K562 (cell line): ENCODE data around the gene SORT1. TPM values are rescaled to one million over a fixed set of nuclear protein-coding genes. Genes with fewer than 3 reads are reported as not detected.

Experiments used
- EHMT2 ChIP-seq: fragments of 450-650 bp; IDR thresholded peaks from 2 replicates; pipeline ENCODE4 v1.6.1; 2018; ENCODE audit warnings: antibody characterized with exemption
- MED1 ChIP-seq: sonication (generic); formaldehyde crosslinking; IDR thresholded peaks from 2 replicates; pipeline ENCODE4 v1.8.1; 2023; ENCODE audit warnings: missing genetic modification reagents, borderline replicate concordance
- POLR2G ChIP-seq: fragments of 200-400 bp; formaldehyde crosslinking; IDR thresholded peaks from 2 replicates; pipeline ENCODE4 v1.6.1; 2017; ENCODE audit warnings: low read depth, mild to moderate bottlenecking, antibody characterized with exemption, low read length, moderate library complexity
- RBM34 ChIP-seq: fragments of 200-400 bp; formaldehyde crosslinking; IDR thresholded peaks from 2 replicates; pipeline ENCODE4 v1.6.1; 2018; ENCODE audit warnings: low read length, borderline replicate concordance; ENCODE audit not compliant: insufficient read depth
- RUNX1 ChIP-seq: sonication (generic); IDR thresholded peaks from 2 replicates; pipeline ENCODE4 v1.6.1; 2016; ENCODE audit warnings: antibody characterized with exemption, low read depth
- SIRT6 ChIP-seq: IDR thresholded peaks from one replicate; pipeline ENCODE4 v1.6.1; 2012; ENCODE audit warnings: low read depth, mild to moderate bottlenecking, control low read depth, inconsistent platforms, low read length, moderate library complexity
- SP1 ChIP-seq: sonication (generic); formaldehyde crosslinking; IDR thresholded peaks from 2 replicates; pipeline ENCODE4 v1.8.1; 2022; ENCODE audit warnings: mild to moderate bottlenecking, missing genetic modification reagents
- TGIF2 ChIP-seq: sonication (generic); formaldehyde crosslinking; IDR thresholded peaks from 2 replicates; pipeline ENCODE4 v1.8.1; 2022; ENCODE audit warnings: mild to moderate bottlenecking, missing genetic modification reagents, moderate library complexity
- ZBTB8A ChIP-seq: fragments of 450-650 bp; IDR thresholded peaks from 2 replicates; pipeline ENCODE4 v1.6.1; 2018; ENCODE audit warnings: mild to moderate bottlenecking, moderate library complexity; ENCODE audit not compliant: partially characterized antibody
- ZNF444 ChIP-seq: fragments of 250-450 bp; sonication (Bioruptor Pico); IDR thresholded peaks from 2 replicates; pipeline ENCODE4 v1.4.0; 2020; ENCODE audit warnings: mild to moderate bottlenecking, moderate library complexity
- polyA plus RNA-seq, 8 experiments: library from polyadenylated mRNA; depleted of rRNA in 4 of 8; stranded (reverse) in 5 of 8; unstranded in 3 of 8; fragments of >200 nt; fragmentation: Nextera tagmentation in 2 of 8; fragmentation: Illumina TruSeq in 1 of 8; extraction: Ambion mirVana in 2 of 8; extraction: Trizol in 1 of 8; gene quantifications; 2 replicates each; pipeline versions ENCODE4 v1.2.1 to v1.2.3, GENCODE V29; 2011 to 2014; ENCODE audit warnings: inconsistent platforms in 1 of 8, missing spikeins in 1 of 8
- total RNA-seq, 7 experiments: library from RNA; depleted of rRNA in 6 of 7; stranded (reverse); fragments of >200 nt in 6 of 7; fragmentation: Illumina TruSeq in 2 of 7; extraction: Trizol in 2 of 7; gene quantifications; 2 replicates each; pipeline versions ENCODE4 v1.2.1 to v1.2.3, GENCODE V29; 2011 to 2021; ENCODE audit warnings: low replicate concordance in 1 of 7
- TF ChIP-seq, protein P1 (sequence below): fragments of 450-650 bp; formaldehyde crosslinking; IDR thresholded peaks from 2 replicates; pipeline ENCODE4 v1.4.0; 2020; ENCODE audit warnings: mild to moderate bottlenecking, moderate library complexity
- TF ChIP-seq, protein P2 (sequence below), 3 experiments: IDR thresholded peaks in 2 of 3; conservative IDR thresholded peaks in 1 of 3; 2 replicates each; pipeline ENCODE4 v1.5.1; 2011 to 2012; ENCODE audit warnings: low read length in 3 of 3, mild to moderate bottlenecking in 3 of 3, control low read depth in 2 of 3, improper control_type of control experiment in 1 of 3, inconsistent platforms in 1 of 3, low read depth in 1 of 3, mixed read lengths in 1 of 3, moderate library complexity in 1 of 3; ENCODE audit not compliant: insufficient read depth in 2 of 3
- TF ChIP-seq, protein P3 (sequence below), 2 experiments: fragments of 450-650 bp in 1 of 2; IDR thresholded peaks; 2 replicates each; pipeline ENCODE4 v1.6.1; 2011 to 2017; ENCODE audit warnings: low read depth in 2 of 2, antibody characterized with exemption in 1 of 2, borderline replicate concordance in 1 of 2, low read length in 1 of 2, mild to moderate bottlenecking in 1 of 2, mixed read lengths in 1 of 2; ENCODE audit not compliant: control insufficient read depth in 1 of 2
- TF ChIP-seq, protein P4 (sequence below): sonication (generic); formaldehyde crosslinking; IDR thresholded peaks from 2 replicates; pipeline ENCODE4 v1.8.1; 2023; ENCODE audit warnings: mild to moderate bottlenecking, missing genetic modification reagents
- TF ChIP-seq, protein P5 (sequence below): fragments of 450-650 bp; formaldehyde crosslinking; IDR thresholded peaks from 2 replicates; pipeline ENCODE4 v1.4.0; 2022; ENCODE audit warnings: missing genetic modification characterization

SORT1 gene
- total and polyA plus RNA-seq, 9 of the 15 experiments (the other 6 are each of a cell fraction or from before 2014, with no cell fraction given), result 27.4 to 112 (median 65.0) TPM

DNA sequence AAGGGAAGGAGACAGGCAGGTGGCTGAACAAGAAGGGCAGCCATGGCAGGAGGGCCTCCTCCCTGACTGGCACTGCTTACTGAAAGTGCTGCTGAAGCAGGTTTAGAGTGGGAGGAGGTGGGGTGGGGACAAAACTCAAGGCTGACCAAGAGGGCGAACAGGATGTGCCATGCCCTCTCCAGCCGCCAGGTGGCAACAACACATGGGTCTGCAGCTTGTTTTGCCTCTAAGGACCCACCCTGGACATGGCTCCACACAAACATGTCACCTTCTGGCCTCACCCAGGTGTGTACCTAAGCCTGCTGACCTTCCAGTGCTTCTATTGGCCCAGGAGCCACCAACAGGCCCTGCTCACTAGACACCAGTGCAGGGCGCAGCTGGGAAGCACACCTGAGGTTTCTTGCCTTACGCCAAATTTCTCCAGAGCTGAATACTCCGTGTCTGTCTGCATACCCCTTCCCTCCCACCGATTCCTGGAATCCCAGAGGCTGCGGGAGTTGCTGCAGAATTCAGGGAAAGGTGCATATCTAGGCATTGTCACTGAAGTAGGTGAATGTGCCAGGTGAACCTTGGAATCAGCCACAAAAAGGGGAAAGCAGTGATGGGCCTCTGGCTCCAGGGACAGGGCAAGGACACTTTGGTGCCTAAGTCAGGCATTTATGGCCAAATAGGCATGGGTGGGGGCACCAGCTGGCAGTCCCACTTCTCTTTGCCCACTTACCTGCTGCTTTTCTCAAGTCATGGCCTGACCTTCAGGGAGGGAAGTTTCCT, 120.1 kb downstream of the SORT1 start (continued):
- TF ChIP-seq, protein P1, sequence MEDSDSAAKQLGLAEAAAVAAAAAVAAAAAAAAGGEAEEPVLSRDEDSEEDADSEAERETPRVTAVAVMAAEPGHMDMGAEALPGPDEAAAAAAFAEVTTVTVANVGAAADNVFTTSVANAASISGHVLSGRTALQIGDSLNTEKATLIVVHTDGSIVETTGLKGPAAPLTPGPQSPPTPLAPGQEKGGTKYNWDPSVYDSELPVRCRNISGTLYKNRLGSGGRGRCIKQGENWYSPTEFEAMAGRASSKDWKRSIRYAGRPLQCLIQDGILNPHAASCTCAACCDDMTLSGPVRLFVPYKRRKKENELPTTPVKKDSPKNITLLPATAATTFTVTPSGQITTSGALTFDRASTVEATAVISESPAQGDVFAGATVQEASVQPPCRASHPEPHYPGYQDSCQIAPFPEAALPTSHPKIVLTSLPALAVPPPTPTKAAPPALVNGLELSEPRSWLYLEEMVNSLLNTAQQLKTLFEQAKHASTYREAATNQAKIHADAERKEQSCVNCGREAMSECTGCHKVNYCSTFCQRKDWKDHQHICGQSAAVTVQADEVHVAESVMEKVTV (CRISPR knock-in tag), result peak; percentile 68
- no peak for TF ChIP-seq ZNF444 (CRISPR knock-in tag)
- TF ChIP-seq ZBTB8A, result no peak
- TF ChIP-seq SIRT6, result no peak
- TF ChIP-seq RUNX1, result no peak; the same call in 1 of the 2 replicates
- TF ChIP-seq, protein P2, sequence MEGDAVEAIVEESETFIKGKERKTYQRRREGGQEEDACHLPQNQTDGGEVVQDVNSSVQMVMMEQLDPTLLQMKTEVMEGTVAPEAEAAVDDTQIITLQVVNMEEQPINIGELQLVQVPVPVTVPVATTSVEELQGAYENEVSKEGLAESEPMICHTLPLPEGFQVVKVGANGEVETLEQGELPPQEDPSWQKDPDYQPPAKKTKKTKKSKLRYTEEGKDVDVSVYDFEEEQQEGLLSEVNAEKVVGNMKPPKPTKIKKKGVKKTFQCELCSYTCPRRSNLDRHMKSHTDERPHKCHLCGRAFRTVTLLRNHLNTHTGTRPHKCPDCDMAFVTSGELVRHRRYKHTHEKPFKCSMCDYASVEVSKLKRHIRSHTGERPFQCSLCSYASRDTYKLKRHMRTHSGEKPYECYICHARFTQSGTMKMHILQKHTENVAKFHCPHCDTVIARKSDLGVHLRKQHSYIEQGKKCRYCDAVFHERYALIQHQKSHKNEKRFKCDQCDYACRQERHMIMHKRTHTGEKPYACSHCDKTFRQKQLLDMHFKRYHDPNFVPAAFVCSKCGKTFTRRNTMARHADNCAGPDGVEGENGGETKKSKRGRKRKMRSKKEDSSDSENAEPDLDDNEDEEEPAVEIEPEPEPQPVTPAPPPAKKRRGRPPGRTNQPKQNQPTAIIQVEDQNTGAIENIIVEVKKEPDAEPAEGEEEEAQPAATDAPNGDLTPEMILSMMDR (IDR thresholded peaks at IDR 0.05 in 2 of 3, conservative IDR thresholded peaks at IDR 0.05 in 1 of 3; ENCODE audit: insufficient read depth in 2 of 3, low read depth in 1 of 3, low read length in 3 of 3), result peak; percentile 95 to 99 (median 97)
- no peak for TF ChIP-seq TGIF2 (CRISPR knock-in tag)
- no peak for TF ChIP-seq MED1
- TF ChIP-seq, protein P3, sequence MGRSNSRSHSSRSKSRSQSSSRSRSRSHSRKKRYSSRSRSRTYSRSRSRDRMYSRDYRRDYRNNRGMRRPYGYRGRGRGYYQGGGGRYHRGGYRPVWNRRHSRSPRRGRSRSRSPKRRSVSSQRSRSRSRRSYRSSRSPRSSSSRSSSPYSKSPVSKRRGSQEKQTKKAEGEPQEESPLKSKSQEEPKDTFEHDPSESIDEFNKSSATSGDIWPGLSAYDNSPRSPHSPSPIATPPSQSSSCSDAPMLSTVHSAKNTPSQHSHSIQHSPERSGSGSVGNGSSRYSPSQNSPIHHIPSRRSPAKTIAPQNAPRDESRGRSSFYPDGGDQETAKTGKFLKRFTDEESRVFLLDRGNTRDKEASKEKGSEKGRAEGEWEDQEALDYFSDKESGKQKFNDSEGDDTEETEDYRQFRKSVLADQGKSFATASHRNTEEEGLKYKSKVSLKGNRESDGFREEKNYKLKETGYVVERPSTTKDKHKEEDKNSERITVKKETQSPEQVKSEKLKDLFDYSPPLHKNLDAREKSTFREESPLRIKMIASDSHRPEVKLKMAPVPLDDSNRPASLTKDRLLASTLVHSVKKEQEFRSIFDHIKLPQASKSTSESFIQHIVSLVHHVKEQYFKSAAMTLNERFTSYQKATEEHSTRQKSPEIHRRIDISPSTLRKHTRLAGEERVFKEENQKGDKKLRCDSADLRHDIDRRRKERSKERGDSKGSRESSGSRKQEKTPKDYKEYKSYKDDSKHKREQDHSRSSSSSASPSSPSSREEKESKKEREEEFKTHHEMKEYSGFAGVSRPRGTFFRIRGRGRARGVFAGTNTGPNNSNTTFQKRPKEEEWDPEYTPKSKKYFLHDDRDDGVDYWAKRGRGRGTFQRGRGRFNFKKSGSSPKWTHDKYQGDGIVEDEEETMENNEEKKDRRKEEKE (IDR thresholded peaks at IDR 0.05; ENCODE audit: borderline replicate concordance in 1 of 2, control insufficient read depth in 1 of 2, low read depth in 2 of 2, low read length in 1 of 2), result no peak
- TF ChIP-seq, protein P4, sequence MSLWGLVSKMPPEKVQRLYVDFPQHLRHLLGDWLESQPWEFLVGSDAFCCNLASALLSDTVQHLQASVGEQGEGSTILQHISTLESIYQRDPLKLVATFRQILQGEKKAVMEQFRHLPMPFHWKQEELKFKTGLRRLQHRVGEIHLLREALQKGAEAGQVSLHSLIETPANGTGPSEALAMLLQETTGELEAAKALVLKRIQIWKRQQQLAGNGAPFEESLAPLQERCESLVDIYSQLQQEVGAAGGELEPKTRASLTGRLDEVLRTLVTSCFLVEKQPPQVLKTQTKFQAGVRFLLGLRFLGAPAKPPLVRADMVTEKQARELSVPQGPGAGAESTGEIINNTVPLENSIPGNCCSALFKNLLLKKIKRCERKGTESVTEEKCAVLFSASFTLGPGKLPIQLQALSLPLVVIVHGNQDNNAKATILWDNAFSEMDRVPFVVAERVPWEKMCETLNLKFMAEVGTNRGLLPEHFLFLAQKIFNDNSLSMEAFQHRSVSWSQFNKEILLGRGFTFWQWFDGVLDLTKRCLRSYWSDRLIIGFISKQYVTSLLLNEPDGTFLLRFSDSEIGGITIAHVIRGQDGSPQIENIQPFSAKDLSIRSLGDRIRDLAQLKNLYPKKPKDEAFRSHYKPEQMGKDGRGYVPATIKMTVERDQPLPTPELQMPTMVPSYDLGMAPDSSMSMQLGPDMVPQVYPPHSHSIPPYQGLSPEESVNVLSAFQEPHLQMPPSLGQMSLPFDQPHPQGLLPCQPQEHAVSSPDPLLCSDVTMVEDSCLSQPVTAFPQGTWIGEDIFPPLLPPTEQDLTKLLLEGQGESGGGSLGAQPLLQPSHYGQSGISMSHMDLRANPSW (CRISPR knock-in tag), result no peak
- peak; percentile 37; the same call in 1 of the 2 replicates for TF ChIP-seq EHMT2
- TF ChIP-seq SP1, result no peak
- no peak for TF ChIP-seq RBM34
- TF ChIP-seq POLR2G, result 0 out of 2 replicates have a peak, but pooled peaks have one; percentile 23
- TF ChIP-seq, protein P5, sequence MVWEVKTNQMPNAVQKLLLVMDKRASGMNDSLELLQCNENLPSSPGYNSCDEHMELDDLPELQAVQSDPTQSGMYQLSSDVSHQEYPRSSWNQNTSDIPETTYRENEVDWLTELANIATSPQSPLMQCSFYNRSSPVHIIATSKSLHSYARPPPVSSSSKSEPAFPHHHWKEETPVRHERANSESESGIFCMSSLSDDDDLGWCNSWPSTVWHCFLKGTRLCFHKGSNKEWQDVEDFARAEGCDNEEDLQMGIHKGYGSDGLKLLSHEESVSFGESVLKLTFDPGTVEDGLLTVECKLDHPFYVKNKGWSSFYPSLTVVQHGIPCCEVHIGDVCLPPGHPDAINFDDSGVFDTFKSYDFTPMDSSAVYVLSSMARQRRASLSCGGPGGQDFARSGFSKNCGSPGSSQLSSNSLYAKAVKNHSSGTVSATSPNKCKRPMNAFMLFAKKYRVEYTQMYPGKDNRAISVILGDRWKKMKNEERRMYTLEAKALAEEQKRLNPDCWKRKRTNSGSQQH (CRISPR knock-in tag), result no peak
